IMR-90 (cell line): ENCODE results near the gene DHFR. TPM values are rescaled to one million over a fixed set of nuclear protein-coding genes. Genes with fewer than 3 reads are reported as not detected.

Experiments
- ATAC-seq: fragments of 200-7000 bp; cut with Tn5 transposase; 2 replicates; pipeline ENCODE4 v1.9.1; 2020; ENCODE audit warnings: low read depth, mild to moderate bottlenecking, moderate library complexity
- BruUV-seq: library from RNA; stranded (reverse); fragments of 400-500 nt; replicated peaks from 2 replicates; lab custom pipeline; 2021; lab: Mats Ljungman, UMichigan
- CTCF ChIA-PET: fragments of 300-600 bp; formaldehyde crosslinking; extraction: SDS; loops from one replicate; lab custom pipeline; 2021; ENCODE audit warnings: antibody characterized with exemption; lab: Yijun Ruan, JAX
- POLR2A ChIA-PET: fragments of 300-600 bp; sonication (Branson Sonifier 250); formaldehyde crosslinking; loops from one replicate; lab custom pipeline; 2022; ENCODE audit warnings: antibody characterized with exemption; ENCODE audit not compliant: unreplicated experiment; lab: Charles Lee
- DNase-seq: peaks from one replicate; pipeline ENCODE4 v3.0.0; 2013
- H2AFZ ChIP-seq: replicated peaks from 2 replicates; pipeline ENCODE3; 2013; ENCODE audit warnings: low read length, mild to moderate bottlenecking; ENCODE audit not compliant: poor library complexity
- H2AK5ac ChIP-seq: 2 replicates; pipeline ENCODE4 v1.6.1; 2013; ENCODE audit warnings: low read depth, low read length, inconsistent platforms
- H2AK9ac ChIP-seq: replicated peaks from 2 replicates; pipeline ENCODE3; 2013; ENCODE audit warnings: mild to moderate bottlenecking, low read depth, low read length, moderate library complexity; ENCODE audit not compliant: poor library complexity
- H2BK120ac ChIP-seq: 2 replicates; pipeline ENCODE4 v1.6.1; 2013; ENCODE audit warnings: low read depth, low read length, inconsistent platforms
- H2BK15ac ChIP-seq: 3 replicates; pipeline ENCODE4 v1.6.1; 2013; ENCODE audit warnings: low read depth, low read length, inconsistent platforms
- H2BK20ac ChIP-seq: 2 replicates; pipeline ENCODE4 v1.6.1; 2013; ENCODE audit warnings: low read depth, mild to moderate bottlenecking, inconsistent platforms, low read length, moderate library complexity
- H2BK5ac ChIP-seq: 2 replicates; pipeline ENCODE4 v1.6.1; 2013; ENCODE audit warnings: mild to moderate bottlenecking, low read depth, low read length, inconsistent platforms; ENCODE audit not compliant: poor library complexity, severe bottlenecking
- H3K14ac ChIP-seq: replicated peaks from 2 replicates; pipeline ENCODE4 v1.6.1; 2013; ENCODE audit warnings: low read depth, low read length, inconsistent platforms
- H3K18ac ChIP-seq: 2 replicates; pipeline ENCODE4 v1.6.1; 2013; ENCODE audit warnings: low read depth, low read length, control low read depth
- H3K23ac ChIP-seq: 2 replicates; pipeline ENCODE4 v1.6.1; 2013; ENCODE audit warnings: low read depth, low read length, inconsistent platforms
- H3K27ac ChIP-seq: 2 replicates; pipeline ENCODE4 v1.5.1; 2013; ENCODE audit warnings: mild to moderate bottlenecking, control low read depth, low read length; ENCODE audit not compliant: insufficient read depth
- H3K27me3 ChIP-seq: 2 replicates; pipeline ENCODE4 v1.6.1; 2013; ENCODE audit warnings: low read length; ENCODE audit not compliant: control insufficient read depth, insufficient read depth
- H3K36me3 ChIP-seq: 2 replicates; pipeline ENCODE4 v1.6.1; 2013; ENCODE audit warnings: low read length, mixed read lengths; ENCODE audit not compliant: control insufficient read depth, insufficient read depth
- H3K4ac ChIP-seq: 2 replicates; pipeline ENCODE4 v1.6.1; 2013; ENCODE audit warnings: low read depth, low read length, inconsistent platforms
- H3K4me1 ChIP-seq: 2 replicates; pipeline ENCODE4 v1.6.1; 2013; ENCODE audit warnings: low read length, mixed read lengths; ENCODE audit not compliant: control insufficient read depth, insufficient read depth
- H3K4me2 ChIP-seq: 2 replicates; pipeline ENCODE4 v1.6.1; 2013; ENCODE audit warnings: low read depth, mild to moderate bottlenecking, control low read depth, low read length, moderate library complexity
- H3K4me3 ChIP-seq: 2 replicates; pipeline ENCODE4 v1.5.1; 2013; ENCODE audit warnings: low read depth, mild to moderate bottlenecking, control low read depth, low read length, moderate library complexity; ENCODE audit not compliant: insufficient read depth
- H3K56ac ChIP-seq: 2 replicates; pipeline ENCODE4 v1.6.1; 2013; ENCODE audit warnings: low read length, inconsistent platforms; ENCODE audit not compliant: insufficient read depth; ENCODE audit errors: extremely low read depth
- H3K79me1 ChIP-seq, 2 experiments: 2 replicates each; pipeline ENCODE4 v1.6.1; 2013; ENCODE audit warnings: low read length in 2 of 2, inconsistent platforms in 1 of 2, low read depth in 1 of 2
- H3K9ac ChIP-seq: 2 replicates; pipeline ENCODE4 v1.6.1; 2013; ENCODE audit warnings: low read depth, low read length, control low read depth
- H3K9me1 ChIP-seq: 2 replicates; pipeline ENCODE4 v1.6.1; 2013; ENCODE audit warnings: low read length, inconsistent platforms; ENCODE audit not compliant: insufficient read depth
- H3K9me3 ChIP-seq: 2 replicates; pipeline ENCODE4 v1.6.1; 2013; ENCODE audit warnings: low read length; ENCODE audit not compliant: control insufficient read depth, insufficient read depth
- H4K20me1 ChIP-seq: 2 replicates; pipeline ENCODE4 v1.6.1; 2013; ENCODE audit warnings: low read length, inconsistent platforms; ENCODE audit not compliant: insufficient read depth
- H4K5ac ChIP-seq: 2 replicates; pipeline ENCODE4 v1.6.1; 2013; ENCODE audit warnings: mild to moderate bottlenecking, low read depth, low read length, control low read depth
- H4K8ac ChIP-seq, 2 experiments: 2 replicates each; pipeline ENCODE4 v1.6.1; 2013; ENCODE audit warnings: low read depth in 2 of 2, low read length in 2 of 2, control low read depth in 1 of 2, inconsistent platforms in 1 of 2
- H4K91ac ChIP-seq: 2 replicates; pipeline ENCODE4 v1.6.1; 2013; ENCODE audit warnings: low read depth, low read length, inconsistent platforms; ENCODE audit not compliant: insufficient read depth
- BHLHE40 ChIP-seq: fragments of 150-350 bp; IDR thresholded peaks from 2 replicates; pipeline ENCODE4 v1.6.1; 2016; ENCODE audit warnings: mild to moderate bottlenecking, low read depth, low read length
- CEBPB ChIP-seq: IDR thresholded peaks from 2 replicates; pipeline ENCODE4 v1.6.1; 2012; ENCODE audit warnings: low read depth, low read length, improper control_type of control experiment
- CHD1 ChIP-seq: IDR thresholded peaks from 2 replicates; pipeline ENCODE4 v1.6.1; 2012; ENCODE audit warnings: low read depth, low read length, improper control_type of control experiment
- FOS ChIP-seq: fragments of 150-350 bp; IDR thresholded peaks from 2 replicates; pipeline ENCODE4 v1.6.1; 2016; ENCODE audit warnings: low read depth, low read length
- MAFK ChIP-seq: IDR thresholded peaks from 2 replicates; pipeline ENCODE4 v1.6.1; 2012; ENCODE audit warnings: low read depth, low read length, improper control_type of control experiment
- MAZ ChIP-seq: IDR thresholded peaks from 2 replicates; pipeline ENCODE4 v1.6.1; 2012; ENCODE audit warnings: low read depth, mild to moderate bottlenecking, low read length, improper control_type of control experiment, moderate library complexity, borderline replicate concordance
- MXI1 ChIP-seq: IDR thresholded peaks from 2 replicates; pipeline ENCODE4 v1.6.1; 2012; ENCODE audit warnings: low read depth, mild to moderate bottlenecking, low read length, moderate library complexity, borderline replicate concordance
- NFE2L2 ChIP-seq: fragments of 150-350 bp; IDR thresholded peaks from 2 replicates; pipeline ENCODE4 v1.6.1; 2016; ENCODE audit warnings: low read depth, mild to moderate bottlenecking, low read length
- POLR2A ChIP-seq: IDR thresholded peaks from 2 replicates; pipeline ENCODE4 v1.6.1; 2012; ENCODE audit warnings: mild to moderate bottlenecking, low read depth, low read length
- RAD21 ChIP-seq: IDR thresholded peaks from 2 replicates; pipeline ENCODE4 v1.6.1; 2012; ENCODE audit warnings: low read length, improper control_type of control experiment
- RCOR1 ChIP-seq: IDR thresholded peaks from 2 replicates; pipeline ENCODE4 v1.6.1; 2012; ENCODE audit warnings: mild to moderate bottlenecking, low read length, improper control_type of control experiment; ENCODE audit not compliant: insufficient replicate concordance
- RFX5 ChIP-seq: IDR thresholded peaks from 2 replicates; pipeline ENCODE4 v1.8.0; 2012; ENCODE audit warnings: low read depth, mild to moderate bottlenecking, low read length, moderate library complexity
- SMC3 ChIP-seq: fragments of 150-350 bp; IDR thresholded peaks from 2 replicates; pipeline ENCODE4 v1.6.1; 2016; ENCODE audit warnings: low read depth, mild to moderate bottlenecking, antibody characterized with exemption, low read length, moderate library complexity
- WGBS, 2 experiments: methylation state at CpG; one replicate each; pipeline versions ENCODE4 v1.1.5 to v1.1.7; 2013; ENCODE audit warnings: missing lambda C conversion rate in 2 of 2; ENCODE audit not compliant: insufficient read length in 1 of 2; ENCODE audit errors: extremely low coverage in 2 of 2; 5-methylcytosine and 5-hydroxymethylcytosine counted together
- dilution Hi-C: fragments of 300-500 bp; cut with HindIII; formaldehyde crosslinking; loops from one replicate; pipeline ENCODE4 v1.14.3; 2018; ENCODE audit warnings: low sequenced_read_pairs; ENCODE audit not compliant: unreplicated experiment
- in situ Hi-C: fragments of 300-500 bp; cut with MboI; formaldehyde crosslinking; loops from 3 replicates; pipeline ENCODE4 v1.14.3; 2019; ENCODE audit warnings: low sequenced_read_pairs, inconsistent platforms, mixed read lengths
- intact Hi-C: fragments of 100-400 bp; cut with micrococcal nuclease; formaldehyde crosslinking; loops from 2 replicates; pipeline ENCODE4 v1.10.0; 2022
- polyA plus RNA-seq, 3 experiments: library from polyadenylated mRNA; depleted of rRNA; stranded (reverse); fragments of >200 nt; gene quantifications; 2 replicates each; pipeline ENCODE4 v1.2.3, GENCODE V29; 2012; ENCODE audit warnings: low replicate concordance in 1 of 3
- total RNA-seq: library from RNA; depleted of rRNA; stranded (reverse); fragments of >200 nt; gene quantifications from 2 replicates; pipeline ENCODE4 v1.2.3, GENCODE V29; 2012
- TF ChIP-seq, protein P1 (sequence below): conservative IDR thresholded peaks from 2 replicates; pipeline ENCODE4 v1.5.1; 2012; ENCODE audit warnings: mild to moderate bottlenecking, low read depth, low read length, improper control_type of control experiment
- TF ChIP-seq, protein P2 (sequence below): fragments of 150-350 bp; IDR thresholded peaks from 2 replicates; pipeline ENCODE4 v1.6.1; 2017; ENCODE audit warnings: mild to moderate bottlenecking, antibody characterized with exemption, low read length, low read depth

The DHFR gene
- total and polyA plus RNA-seq, 2 of the 4 experiments (the other 2 are of a cell fraction) = 20.6 to 29.4 TPM

- in situ Hi-C loops (no loop called here), intact Hi-C loops (no loop called here), dilution Hi-C loops (no loop called here)
- Histone ChIP-seq H4K20me1 (no peaks in the 10 kb centered on the region), H3K36me3 (no peaks in the 10 kb centered on the region), H3K9me3 (no peaks in the 10 kb centered on the region), H3K27ac (no peak overlapping the region), H2BK5ac (no peak overlapping the region), H3K4me3 (no peak overlapping the region), H3K14ac (no peak overlapping the region), H2AFZ (no peak overlapping the region), H3K9me1 (no peaks in the 10 kb centered on the region), H2BK120ac (no peak overlapping the region), H3K4me1 (no peaks in the 10 kb centered on the region), H3K23ac (no peak overlapping the region), H3K4ac (no peak overlapping the region), H4K5ac (no peak overlapping the region), H3K18ac (no peak overlapping the region), H3K79me1 (no peaks in the 10 kb centered on the region), H3K9ac (no peak overlapping the region), H3K27me3 (no peaks in the 10 kb centered on the region), H3K56ac (no peak overlapping the region), H3K4me2 (no peak overlapping the region), H2AK5ac (no peak overlapping the region), H2BK15ac (no peak overlapping the region), H2BK20ac (no peak overlapping the region), H4K91ac (no peak overlapping the region), H2AK9ac (no peak overlapping the region), H4K8ac (no peak overlapping the region)
- no peak for TF ChIP-seq FOS
- no peak for TF ChIP-seq MAFK
- TF ChIP-seq, protein P1, sequence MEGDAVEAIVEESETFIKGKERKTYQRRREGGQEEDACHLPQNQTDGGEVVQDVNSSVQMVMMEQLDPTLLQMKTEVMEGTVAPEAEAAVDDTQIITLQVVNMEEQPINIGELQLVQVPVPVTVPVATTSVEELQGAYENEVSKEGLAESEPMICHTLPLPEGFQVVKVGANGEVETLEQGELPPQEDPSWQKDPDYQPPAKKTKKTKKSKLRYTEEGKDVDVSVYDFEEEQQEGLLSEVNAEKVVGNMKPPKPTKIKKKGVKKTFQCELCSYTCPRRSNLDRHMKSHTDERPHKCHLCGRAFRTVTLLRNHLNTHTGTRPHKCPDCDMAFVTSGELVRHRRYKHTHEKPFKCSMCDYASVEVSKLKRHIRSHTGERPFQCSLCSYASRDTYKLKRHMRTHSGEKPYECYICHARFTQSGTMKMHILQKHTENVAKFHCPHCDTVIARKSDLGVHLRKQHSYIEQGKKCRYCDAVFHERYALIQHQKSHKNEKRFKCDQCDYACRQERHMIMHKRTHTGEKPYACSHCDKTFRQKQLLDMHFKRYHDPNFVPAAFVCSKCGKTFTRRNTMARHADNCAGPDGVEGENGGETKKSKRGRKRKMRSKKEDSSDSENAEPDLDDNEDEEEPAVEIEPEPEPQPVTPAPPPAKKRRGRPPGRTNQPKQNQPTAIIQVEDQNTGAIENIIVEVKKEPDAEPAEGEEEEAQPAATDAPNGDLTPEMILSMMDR = no peak
- no peak for TF ChIP-seq CEBPB
- no peak for TF ChIP-seq RCOR1
- TF ChIP-seq RAD21 = no peak
- no peak for TF ChIP-seq SMC3
- TF ChIP-seq BHLHE40 = no peak
- TF ChIP-seq NFE2L2 = no peak
- TF ChIP-seq CHD1 = no peak
- no peak for TF ChIP-seq POLR2A
- TF ChIP-seq, protein P2, sequence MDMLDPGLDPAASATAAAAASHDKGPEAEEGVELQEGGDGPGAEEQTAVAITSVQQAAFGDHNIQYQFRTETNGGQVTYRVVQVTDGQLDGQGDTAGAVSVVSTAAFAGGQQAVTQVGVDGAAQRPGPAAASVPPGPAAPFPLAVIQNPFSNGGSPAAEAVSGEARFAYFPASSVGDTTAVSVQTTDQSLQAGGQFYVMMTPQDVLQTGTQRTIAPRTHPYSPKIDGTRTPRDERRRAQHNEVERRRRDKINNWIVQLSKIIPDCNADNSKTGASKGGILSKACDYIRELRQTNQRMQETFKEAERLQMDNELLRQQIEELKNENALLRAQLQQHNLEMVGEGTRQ = no peak
- no peak for TF ChIP-seq RFX5
- no peak for TF ChIP-seq MXI1
- no peak for TF ChIP-seq MAZ
- BruUV-seq = no TSS peak
- no peak for DNase-seq
- POLR2A ChIA-PET = no interaction called here
- no peak for ATAC-seq
- WGBS, 2 experiments = no CpG with 5 or more reads among the region's 8 CpGs
- CTCF ChIA-PET = no interaction called here
These were observed 65.8 kb downstream of the DHFR start for GRCh38 chr5:80588858-80589540.
